ENCODE data around the gene POM121L2.

The POM121L2 gene

DNA sequence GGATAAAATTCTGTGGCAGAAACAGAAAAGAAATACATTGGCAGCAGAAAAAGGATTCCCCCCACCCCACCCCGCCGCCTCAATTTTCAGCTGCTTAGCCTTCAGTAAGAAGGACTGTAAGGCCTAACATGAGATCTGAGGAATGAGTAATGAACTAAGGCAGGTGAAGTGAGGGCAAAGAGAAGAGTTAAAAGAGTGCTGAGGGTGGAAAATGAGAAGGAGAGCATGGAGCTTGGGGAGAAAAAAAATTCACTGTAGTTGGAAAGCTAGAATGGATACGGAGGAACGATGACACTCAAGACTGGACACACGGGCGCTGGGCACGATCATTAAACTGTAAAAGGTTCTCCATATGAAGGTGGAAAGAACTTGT is 14.6 kb downstream of the POM121L2 start:
- Histone ChIP-seq H3K79me1 (ENCODE audit: low read depth, low read length) (no peaks in the 10 kb centered on the region), H3K9ac (ENCODE audit: low read depth, low read length, poor library complexity) (no peak overlapping the region), H4K8ac (ENCODE audit: low read depth, low read length) (no peak overlapping the region), H2BK5ac (ENCODE audit: low read length) (no peak overlapping the region), H3K4me1 (ENCODE audit: control insufficient read depth in 2 of 2, insufficient read depth in 1 of 2, low read depth in 1 of 2, low read length in 2 of 2) (peaks cover 0 to 4% of the 10 kb centered on the region in 2 donors), H3K4me2 (ENCODE audit: insufficient read depth, low read length, poor library complexity, severe bottlenecking) (peak overlapping the region; percentile 54), H2BK15ac (ENCODE audit: low read length) (no peak overlapping the region), H2BK120ac (ENCODE audit: low read depth, low read length) (no peak overlapping the region), H2BK12ac (ENCODE audit: low read length) (no peak overlapping the region), H3K18ac (ENCODE audit: low read length) (no peak overlapping the region), H2AK5ac (ENCODE audit: low read depth, low read length) (no peak overlapping the region), H3K23ac (ENCODE audit: low read depth, low read length, poor library complexity) (no peak overlapping the region), H3K4me3 (ENCODE audit: low read length in 2 of 2) (peak overlapping the region in 1 of 2 donors; percentile 77), H2AFZ (ENCODE audit: low read length) (no peak overlapping the region), H3K36me3 (replicated peaks in 1 of 2; ENCODE audit: control insufficient read depth in 2 of 2, insufficient read depth in 2 of 2, low read length in 2 of 2) (no peaks in the 10 kb centered on the region), H4K91ac (ENCODE audit: low read depth, low read length, poor library complexity) (no peak overlapping the region), H3K9me3 (replicated peaks in 1 of 2; ENCODE audit: control insufficient read depth in 2 of 2, insufficient read depth in 1 of 2, low read depth in 1 of 2, low read length in 2 of 2) (peaks cover 0 to 4% of the 10 kb centered on the region in 2 donors), H3K14ac (ENCODE audit: low read length) (no peak overlapping the region), H3K27ac (replicated peaks; ENCODE audit: low read length) (no peak overlapping the region), H3K27me3 (ENCODE audit: control insufficient read depth in 3 of 3, insufficient read depth in 3 of 3, low read depth in 1 of 3, low read length in 3 of 3) (peaks cover 0 to 51% (median 8%) of the 10 kb centered on the region in 3 experiments), H3K4ac (ENCODE audit: low read length) (no peak overlapping the region)
- DNase-seq (ENCODE audit: low spot score): no peak
- WGBS, 2 donors (ENCODE audit: extremely low coverage in 2 of 2, insufficient read length in 2 of 2, insufficient replicate concordance in 1 of 2): no CpG with 5 or more reads among the region's 7 CpGs

DNA sequence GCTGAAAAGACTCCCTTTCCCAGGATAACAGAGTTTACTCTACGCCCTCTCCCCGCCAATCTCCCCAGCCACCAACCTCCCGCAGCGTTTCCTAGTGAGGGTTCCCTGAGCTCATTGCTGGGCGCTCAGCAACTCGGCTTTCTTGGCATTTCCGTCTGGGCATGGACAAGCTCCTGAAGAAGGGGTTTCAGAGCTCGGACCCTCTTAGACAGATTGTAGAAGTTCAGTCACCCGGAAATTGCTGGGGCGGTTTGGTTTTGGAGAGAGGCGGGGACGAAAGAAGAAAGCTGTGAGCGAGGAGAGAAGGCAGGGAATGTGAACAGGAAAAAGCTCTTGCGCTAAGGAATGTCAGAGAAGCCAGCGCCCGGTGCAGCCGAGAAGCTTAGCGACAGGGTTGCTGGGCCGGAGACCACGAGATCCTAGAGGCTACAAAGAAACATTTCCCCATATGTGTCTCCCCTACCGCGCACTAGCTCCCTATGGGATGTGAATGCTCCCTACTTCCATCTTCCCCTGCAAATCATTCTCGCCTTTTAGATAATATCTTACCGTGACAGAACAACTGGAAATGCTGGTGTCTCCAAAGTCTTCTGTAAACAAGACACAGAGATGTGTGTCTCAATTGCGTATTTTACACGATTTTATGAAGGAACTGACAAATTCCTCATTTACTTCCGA is 15.8 kb downstream of the POM121L2 start:
- Histone ChIP-seq H3K4me3 (ENCODE audit: low read length in 2 of 2) (peak overlapping the region; percentile 42 to 86), H3K4me2 (ENCODE audit: insufficient read depth, low read length, poor library complexity, severe bottlenecking) (peak overlapping the region; percentile 79), H4K8ac (ENCODE audit: low read depth, low read length) (no peak overlapping the region), H3K36me3 (replicated peaks in 1 of 2; ENCODE audit: control insufficient read depth in 2 of 2, insufficient read depth in 2 of 2, low read length in 2 of 2) (no peaks in the 10 kb centered on the region), H4K91ac (ENCODE audit: low read depth, low read length, poor library complexity) (no peak overlapping the region), H2BK15ac (ENCODE audit: low read length) (no peak overlapping the region), H3K4ac (ENCODE audit: low read length) (no peak overlapping the region), H3K14ac (ENCODE audit: low read length) (no peak overlapping the region), H2BK5ac (ENCODE audit: low read length) (no peak overlapping the region), H3K18ac (ENCODE audit: low read length) (no peak overlapping the region), H2BK12ac (ENCODE audit: low read length) (no peak overlapping the region), H3K79me1 (ENCODE audit: low read depth, low read length) (no peaks in the 10 kb centered on the region), H2AK5ac (ENCODE audit: low read depth, low read length) (no peak overlapping the region), H3K4me1 (ENCODE audit: control insufficient read depth in 2 of 2, insufficient read depth in 1 of 2, low read depth in 1 of 2, low read length in 2 of 2) (peaks cover 0 to 4% of the 10 kb centered on the region in 2 donors), H2AFZ (ENCODE audit: low read length) (peak overlapping the region; percentile 81), H2BK120ac (ENCODE audit: low read depth, low read length) (no peak overlapping the region), H3K9ac (ENCODE audit: low read depth, low read length, poor library complexity) (no peak overlapping the region), H3K27ac (replicated peaks; ENCODE audit: low read length) (no peak overlapping the region), H3K9me3 (replicated peaks in 1 of 2; ENCODE audit: control insufficient read depth in 2 of 2, insufficient read depth in 1 of 2, low read depth in 1 of 2, low read length in 2 of 2) (peaks cover 0 to 14% of the 10 kb centered on the region in 2 donors), H3K27me3 (ENCODE audit: control insufficient read depth in 3 of 3, insufficient read depth in 3 of 3, low read depth in 1 of 3, low read length in 3 of 3) (peaks cover 3 to 62% (median 17%) of the 10 kb centered on the region in 3 experiments), H3K23ac (ENCODE audit: low read depth, low read length, poor library complexity) (no peak overlapping the region)
- WGBS, 2 donors (ENCODE audit: extremely low coverage in 2 of 2, insufficient read length in 2 of 2, insufficient replicate concordance in 1 of 2): no CpG with 5 or more reads among the region's 27 CpGs
- no peak for DNase-seq (ENCODE audit: low spot score)

DNA sequence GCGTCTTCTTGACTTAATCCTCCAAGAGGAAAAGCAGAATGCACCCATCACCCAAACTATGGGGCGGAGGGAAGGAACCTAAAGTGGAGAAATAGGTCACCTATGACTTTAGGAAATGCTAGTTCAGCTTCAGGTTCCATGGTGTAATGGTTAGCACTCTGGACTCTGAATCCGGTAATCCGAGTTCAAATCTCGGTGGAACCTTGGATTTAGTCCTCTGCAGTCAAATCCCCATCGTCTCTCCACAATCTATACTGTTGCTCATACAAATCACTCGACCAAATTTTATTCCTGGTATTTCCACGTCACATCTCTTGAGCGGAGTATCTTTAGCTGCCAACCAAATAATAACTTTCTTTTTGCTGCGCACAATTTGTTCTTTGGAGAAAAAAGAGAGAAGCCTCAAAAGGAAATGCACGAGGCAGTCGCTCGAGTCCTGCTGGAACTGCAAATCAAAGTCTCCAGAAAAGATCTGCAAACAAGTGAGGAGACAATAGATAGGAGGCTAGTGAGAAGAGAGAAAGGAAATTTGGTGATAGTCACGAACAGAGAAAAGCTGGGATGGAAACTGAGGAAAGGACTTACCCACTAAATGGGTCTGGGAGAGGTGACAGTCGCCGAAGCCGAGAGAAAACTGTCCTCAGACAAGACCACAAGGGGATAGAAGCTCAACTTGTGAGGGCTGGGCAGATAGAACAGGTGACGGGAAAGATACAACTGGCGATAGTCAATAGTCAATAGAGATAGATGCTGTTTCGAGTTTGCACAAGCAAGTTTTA is 16.6 kb downstream of the POM121L2 start:
- Histone ChIP-seq H4K91ac (ENCODE audit: low read depth, low read length, poor library complexity) (no peak overlapping the region), H3K36me3 (replicated peaks in 1 of 2; ENCODE audit: control insufficient read depth in 2 of 2, insufficient read depth in 2 of 2, low read length in 2 of 2) (no peaks in the 10 kb centered on the region), H3K9ac (ENCODE audit: low read depth, low read length, poor library complexity) (no peak overlapping the region), H2AK5ac (ENCODE audit: low read depth, low read length) (no peak overlapping the region), H3K23ac (ENCODE audit: low read depth, low read length, poor library complexity) (no peak overlapping the region), H2BK5ac (ENCODE audit: low read length) (no peak overlapping the region), H3K27me3 (ENCODE audit: control insufficient read depth in 3 of 3, insufficient read depth in 3 of 3, low read depth in 1 of 3, low read length in 3 of 3) (peaks cover 6 to 70% (median 24%) of the 10 kb centered on the region in 3 experiments), H3K27ac (replicated peaks; ENCODE audit: low read length) (no peak overlapping the region), H4K8ac (ENCODE audit: low read depth, low read length) (no peak overlapping the region), H3K79me1 (ENCODE audit: low read depth, low read length) (no peaks in the 10 kb centered on the region), H2AFZ (ENCODE audit: low read length) (peak overlapping the region; percentile 81), H3K14ac (ENCODE audit: low read length) (no peak overlapping the region), H3K4me1 (ENCODE audit: control insufficient read depth in 2 of 2, insufficient read depth in 1 of 2, low read depth in 1 of 2, low read length in 2 of 2) (peaks cover 2 to 4% of the 10 kb centered on the region in 2 donors), H2BK12ac (ENCODE audit: low read length) (no peak overlapping the region), H3K18ac (ENCODE audit: low read length) (no peak overlapping the region), H2BK15ac (ENCODE audit: low read length) (no peak overlapping the region), H3K4me2 (ENCODE audit: insufficient read depth, low read length, poor library complexity, severe bottlenecking) (peak overlapping the region; percentile 79), H3K9me3 (replicated peaks in 1 of 2; ENCODE audit: control insufficient read depth in 2 of 2, insufficient read depth in 1 of 2, low read depth in 1 of 2, low read length in 2 of 2) (peaks cover 0 to 18% of the 10 kb centered on the region in 2 donors), H3K4ac (ENCODE audit: low read length) (no peak overlapping the region), H2BK120ac (ENCODE audit: low read depth, low read length) (no peak overlapping the region), H3K4me3 (ENCODE audit: low read length in 2 of 2) (peak overlapping the region; percentile 42 to 86)
- WGBS, 2 donors (ENCODE audit: extremely low coverage in 2 of 2, insufficient read length in 2 of 2, insufficient replicate concordance in 1 of 2): no CpG with 5 or more reads among the region's 20 CpGs
- no peak for DNase-seq (ENCODE audit: low spot score)

DNA sequence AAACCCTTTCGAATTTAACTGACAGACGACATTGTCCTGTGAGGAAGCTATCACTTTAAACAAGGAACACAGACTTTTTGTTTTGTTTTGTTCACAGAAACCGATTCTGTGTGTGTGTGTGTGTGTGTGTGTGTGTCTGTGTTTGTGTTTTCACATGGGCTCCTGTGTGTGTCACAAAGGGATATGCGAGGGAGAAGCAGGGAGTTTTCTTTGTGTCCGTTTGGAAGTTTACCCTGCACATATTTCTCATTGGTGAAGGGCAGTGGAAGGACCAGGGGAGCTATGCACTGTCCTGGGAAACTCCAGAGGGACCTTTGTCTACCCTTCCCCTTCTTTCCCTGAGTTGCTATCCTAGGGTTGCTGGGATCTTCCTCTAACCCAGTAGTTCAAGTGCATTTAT is 17.7 kb downstream of the POM121L2 start:
- no peaks in the 10 kb centered on the region for H3K79me1 ChIP-seq (ENCODE audit: low read depth, low read length)
- H3K27ac ChIP-seq (replicated peaks; ENCODE audit: low read length): no peak overlapping the region
- H3K4me1 ChIP-seq (ENCODE audit: control insufficient read depth in 2 of 2, insufficient read depth in 1 of 2, low read depth in 1 of 2, low read length in 2 of 2): peaks cover 3 to 4% of the 10 kb centered on the region in 2 donors
- no peak for DNase-seq (ENCODE audit: low spot score)
- H2BK5ac ChIP-seq (ENCODE audit: low read length): no peak overlapping the region
- H2AK5ac ChIP-seq (ENCODE audit: low read depth, low read length): no peak overlapping the region
- H3K4me3 ChIP-seq (ENCODE audit: low read length in 2 of 2): no peak overlapping the region
- H3K36me3 ChIP-seq (replicated peaks in 1 of 2; ENCODE audit: control insufficient read depth in 2 of 2, insufficient read depth in 2 of 2, low read length in 2 of 2): no peaks in the 10 kb centered on the region
- H3K9me3 ChIP-seq (replicated peaks in 1 of 2; ENCODE audit: control insufficient read depth in 2 of 2, insufficient read depth in 1 of 2, low read depth in 1 of 2, low read length in 2 of 2): peaks cover 0 to 18% of the 10 kb centered on the region in 2 donors
- no peak overlapping the region for H3K18ac ChIP-seq (ENCODE audit: low read length)
- H2AFZ ChIP-seq (ENCODE audit: low read length): no peak overlapping the region
- no peak overlapping the region for H4K8ac ChIP-seq (ENCODE audit: low read depth, low read length)
- no peak overlapping the region for H4K91ac ChIP-seq (ENCODE audit: low read depth, low read length, poor library complexity)
- no peak overlapping the region for H3K4ac ChIP-seq (ENCODE audit: low read length)
- H3K23ac ChIP-seq (ENCODE audit: low read depth, low read length, poor library complexity): no peak overlapping the region
- no peak overlapping the region for H2BK15ac ChIP-seq (ENCODE audit: low read length)
- H3K14ac ChIP-seq (ENCODE audit: low read length): no peak overlapping the region
- no CpG with 5 or more reads among the region's 5 CpGs for WGBS, 2 donors (ENCODE audit: extremely low coverage in 2 of 2, insufficient read length in 2 of 2, insufficient replicate concordance in 1 of 2)
- peaks cover 7 to 80% (median 33%) of the 10 kb centered on the region in 3 experiments for H3K27me3 ChIP-seq (ENCODE audit: control insufficient read depth in 3 of 3, insufficient read depth in 3 of 3, low read depth in 1 of 3, low read length in 3 of 3)
- no peak overlapping the region for H2BK12ac ChIP-seq (ENCODE audit: low read length)
- no peak overlapping the region for H3K4me2 ChIP-seq (ENCODE audit: insufficient read depth, low read length, poor library complexity, severe bottlenecking)
- H3K9ac ChIP-seq (ENCODE audit: low read depth, low read length, poor library complexity): no peak overlapping the region
- no peak overlapping the region for H2BK120ac ChIP-seq (ENCODE audit: low read depth, low read length)

Data from neuronal stem cell (in vitro differentiated cells).